ENCODE measurements around the gene GLCE.
"Not testable (repeated sequence)": the region's sequence is repeated elsewhere in the genome, so short reads cannot be mapped to it uniquely, and the experiment has no call there.

The GLCE gene

DNA sequence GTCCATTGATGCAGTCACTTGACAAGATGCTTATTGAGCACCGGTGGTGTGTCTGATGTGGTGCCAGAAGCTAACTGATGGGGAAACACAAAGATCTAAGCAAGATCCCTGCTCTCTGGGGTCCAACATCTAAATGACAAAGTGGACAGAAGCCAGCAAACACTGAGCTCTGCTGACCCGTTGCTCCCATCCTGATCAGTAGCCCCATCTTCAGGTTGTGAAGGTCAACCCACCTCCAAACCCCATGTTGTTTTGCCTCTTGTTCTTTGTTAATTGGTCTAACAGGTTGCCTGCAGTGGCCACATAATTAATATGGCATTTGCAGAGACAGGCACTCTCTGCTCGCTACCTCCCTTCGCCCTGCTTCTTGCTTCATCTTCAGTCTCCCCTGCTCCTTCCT, 21.5 kb upstream of the GLCE start:
- no peak for DNase-seq

DNA sequence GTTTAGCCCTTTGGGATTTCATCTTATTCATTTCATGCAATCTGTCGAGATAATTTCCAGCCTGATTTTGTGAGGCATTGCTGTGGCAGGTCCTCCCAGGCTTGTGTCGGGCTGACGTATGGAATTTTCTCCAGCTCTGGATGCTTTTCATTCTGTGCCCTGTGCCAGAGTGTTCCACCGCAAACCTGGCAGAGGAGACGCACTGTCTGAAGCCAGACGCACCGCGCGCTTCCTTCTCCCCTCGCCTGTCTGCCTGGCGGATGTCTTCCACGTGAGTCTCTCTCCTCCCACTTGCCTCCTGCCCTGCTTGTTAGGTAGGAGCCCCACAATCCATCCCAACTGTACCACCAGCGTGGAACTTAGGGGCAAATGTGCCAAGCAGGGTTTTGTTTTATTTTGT, 20.1 kb upstream of the GLCE start:
- no peak for DNase-seq

DNA sequence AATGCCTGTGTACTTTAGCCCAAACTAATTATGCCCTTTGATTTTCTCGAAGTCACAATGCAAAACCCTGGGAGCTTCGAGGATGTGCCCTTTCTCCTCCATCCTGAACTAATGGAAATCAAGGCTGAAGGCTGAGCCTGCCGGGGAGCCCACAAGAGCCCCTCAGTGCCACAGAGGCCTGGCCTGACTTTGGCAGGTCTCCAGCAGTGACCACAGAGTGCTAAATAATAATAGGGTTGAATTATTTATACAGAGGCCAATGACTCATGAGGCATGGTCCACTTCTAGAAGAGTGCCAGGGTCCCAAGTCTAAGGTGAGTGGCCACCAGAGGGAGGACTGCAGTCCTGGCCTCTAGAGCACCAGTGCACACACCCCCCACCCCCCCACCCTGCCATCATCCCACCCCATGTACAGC, 19.1 kb upstream of the GLCE start:
- DNase-seq, result no peak

DNA sequence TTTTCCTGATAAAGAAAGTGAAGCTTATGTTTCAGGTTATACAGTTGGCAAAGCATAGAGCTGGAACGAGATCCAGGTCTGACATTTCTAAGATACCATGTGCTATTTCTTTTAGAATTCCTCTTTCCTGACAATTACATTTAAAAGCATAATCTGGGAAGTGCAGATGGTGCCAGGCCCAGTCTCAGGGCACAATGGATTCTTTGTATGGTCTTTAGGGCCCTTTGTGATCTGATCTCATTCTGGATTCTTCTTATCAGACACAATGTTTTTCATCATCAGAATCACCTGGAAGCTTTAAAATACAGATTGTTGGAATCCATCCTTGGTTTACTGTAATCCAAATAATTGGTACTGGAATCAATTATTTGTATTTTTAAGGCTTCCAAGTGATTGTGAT, 18.6 kb upstream of the GLCE start:
- no peak for DNase-seq

DNA sequence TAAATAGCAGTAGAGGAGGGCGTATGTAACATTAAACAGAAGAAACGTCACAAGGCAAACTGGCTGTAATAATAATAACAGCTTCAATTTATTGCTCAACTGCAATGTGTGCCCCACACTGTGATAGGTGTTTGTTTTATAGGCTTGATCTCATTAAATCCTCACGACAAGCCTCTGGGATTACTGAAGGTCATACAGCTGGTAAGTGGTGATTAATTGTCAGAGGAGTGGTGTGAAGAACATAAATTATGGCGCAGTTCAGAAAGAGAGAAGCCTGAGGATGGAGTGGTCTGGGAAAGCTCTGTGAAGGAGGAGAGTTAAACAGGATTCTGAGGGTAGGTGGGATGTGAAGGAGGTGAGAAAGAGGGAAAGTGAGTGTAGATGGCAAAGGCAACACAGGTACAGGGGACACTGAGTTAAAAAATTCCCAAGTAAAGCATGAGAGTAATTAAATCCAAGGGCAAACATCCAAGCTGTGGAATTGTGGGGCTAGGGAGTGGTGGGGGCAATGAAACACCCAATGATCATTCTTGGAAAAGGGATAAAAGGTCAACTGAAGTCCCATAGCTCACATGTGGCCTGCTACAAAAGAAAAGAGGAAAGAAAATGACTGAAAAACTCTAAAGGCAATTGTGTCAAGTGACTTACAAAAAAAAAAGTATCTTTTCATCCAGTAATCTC, 16.5 kb upstream of the GLCE start:
- no peak for DNase-seq

DNA sequence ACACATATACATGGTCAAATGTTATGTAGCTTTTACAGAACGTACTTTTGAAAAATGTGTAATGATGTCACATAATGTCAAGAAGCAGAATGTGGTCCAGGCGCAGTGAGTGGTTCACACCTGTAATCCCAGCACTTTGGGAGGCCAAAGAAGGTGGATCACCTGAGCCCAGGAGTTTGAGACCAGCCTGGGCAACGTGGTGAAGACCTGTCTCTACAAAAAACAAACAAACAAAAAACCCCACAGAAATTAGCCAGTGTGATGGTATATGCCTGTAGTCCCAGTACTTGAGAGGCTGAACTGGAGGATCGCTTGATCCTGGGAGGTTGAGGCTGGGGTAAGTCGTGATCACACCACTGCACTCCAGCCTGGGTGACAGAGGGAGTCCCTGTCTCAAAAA, 15.9 kb upstream of the GLCE start:
- no peak for DNase-seq

DNA sequence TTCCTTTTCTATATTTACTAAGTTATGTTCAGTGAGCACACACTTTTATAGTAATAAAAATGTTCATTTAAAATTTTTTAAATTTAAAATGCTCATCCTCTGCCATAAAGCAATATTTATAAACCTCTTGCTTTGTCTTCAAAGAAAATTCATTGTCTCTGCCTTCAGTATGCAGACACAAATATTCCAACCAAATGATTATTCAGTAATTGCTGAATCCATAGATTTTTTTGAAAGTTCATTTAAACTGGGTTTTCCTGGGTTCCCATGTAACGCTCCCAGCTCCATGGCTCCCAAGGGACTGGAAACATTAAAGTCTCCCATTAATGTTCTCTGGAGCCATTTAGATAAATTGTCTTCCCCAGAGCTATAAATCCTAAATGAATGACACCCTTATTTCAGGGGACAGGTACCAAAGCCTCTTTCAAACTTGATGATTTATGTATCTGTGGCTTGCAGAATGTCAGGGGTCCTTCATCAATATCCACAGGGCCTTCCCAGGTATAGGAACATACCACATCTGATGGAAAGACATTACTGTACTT, 15.2 kb upstream of the GLCE start:
- no peak for DNase-seq

DNA sequence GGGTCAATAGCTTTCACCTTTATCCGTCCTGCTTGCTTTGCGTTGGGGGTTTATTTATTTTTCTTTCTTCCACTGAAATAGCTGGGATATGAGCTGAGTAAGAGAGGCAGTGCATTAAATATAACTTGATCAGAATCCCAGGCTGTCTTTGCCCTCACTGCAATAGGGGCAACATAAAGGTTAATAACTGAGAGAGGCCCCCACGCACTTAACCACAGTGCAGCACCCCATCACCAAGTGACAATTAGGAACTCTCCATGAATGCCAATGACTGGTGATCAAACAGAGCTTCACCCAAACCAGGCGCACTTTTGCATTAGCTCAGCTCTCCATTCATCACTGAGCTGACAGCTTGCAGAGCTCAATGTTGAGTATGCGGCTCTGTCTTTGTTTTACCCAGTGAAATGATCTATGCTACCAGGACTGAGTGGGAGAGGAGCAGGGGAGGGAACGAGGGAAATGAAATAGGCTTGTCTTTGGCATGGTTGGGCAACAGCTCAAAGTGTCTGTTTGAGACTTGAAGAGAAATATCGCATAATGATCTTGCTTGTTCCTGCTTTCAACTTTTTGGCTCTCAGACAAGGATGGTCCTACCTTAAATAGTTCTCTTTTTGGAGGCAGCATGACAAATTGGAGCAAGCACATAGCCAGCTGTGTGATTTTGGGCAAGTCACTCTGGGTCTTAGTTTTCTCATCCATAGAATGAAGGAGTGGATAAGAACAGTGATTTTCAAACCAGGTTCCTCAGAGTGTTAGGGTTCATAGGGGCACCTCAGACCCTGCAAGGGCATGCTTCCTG, 14.5 kb upstream of the GLCE start:
- no peak for DNase-seq

DNA sequence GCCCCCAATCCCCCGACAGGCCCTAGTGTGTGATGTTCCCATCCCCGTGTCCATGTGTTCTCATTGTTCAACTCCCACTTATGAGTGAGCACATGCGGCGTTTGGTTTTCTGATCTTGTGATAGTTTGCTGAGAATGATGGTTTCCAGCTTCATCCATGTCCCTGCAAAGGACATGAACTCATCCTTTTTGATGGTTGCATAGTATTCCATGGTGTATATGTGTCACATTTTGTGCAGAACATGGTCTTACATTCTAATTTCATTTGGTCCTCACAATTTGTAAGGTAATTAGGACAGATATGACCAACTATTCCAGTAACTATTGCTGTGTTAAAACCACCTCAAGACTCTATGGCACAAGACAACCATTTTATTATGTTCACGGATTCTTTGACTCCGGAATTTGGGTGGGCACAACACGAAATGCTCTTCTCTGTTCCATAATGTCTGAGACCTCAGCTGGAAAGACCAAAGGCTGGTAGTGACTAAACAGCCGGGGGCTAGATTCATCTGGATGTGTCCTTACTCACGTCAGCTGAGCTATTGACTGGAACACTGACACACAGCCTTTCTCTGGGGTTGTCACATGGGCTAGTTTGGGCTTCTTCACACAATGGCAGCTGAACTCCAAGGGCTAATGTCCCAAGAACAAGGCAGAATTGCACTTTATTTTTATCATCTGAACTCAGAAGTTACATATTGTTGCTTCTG, 13.6 kb upstream of the GLCE start:
- no peak for DNase-seq

DNA sequence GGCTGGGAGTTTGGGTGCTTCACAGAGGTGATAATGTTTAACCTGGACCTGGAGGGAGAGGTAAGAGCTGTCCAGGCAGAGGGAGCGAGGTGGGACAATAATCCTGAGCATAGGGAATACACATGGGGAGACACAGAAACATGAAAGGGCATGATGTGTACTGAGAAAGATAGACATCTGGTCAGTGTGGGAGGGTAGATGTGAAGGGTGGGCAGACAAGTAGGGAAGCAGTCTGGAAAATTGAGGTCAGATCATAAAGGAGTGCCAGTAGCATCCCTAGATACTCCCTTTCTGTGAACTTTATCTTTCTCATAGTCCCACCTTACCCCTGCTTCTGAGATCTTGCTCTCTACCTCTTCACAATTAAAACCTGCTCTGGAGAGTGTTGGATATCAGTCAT, 12.0 kb upstream of the GLCE start:
- DNase-seq, result no peak

DNA sequence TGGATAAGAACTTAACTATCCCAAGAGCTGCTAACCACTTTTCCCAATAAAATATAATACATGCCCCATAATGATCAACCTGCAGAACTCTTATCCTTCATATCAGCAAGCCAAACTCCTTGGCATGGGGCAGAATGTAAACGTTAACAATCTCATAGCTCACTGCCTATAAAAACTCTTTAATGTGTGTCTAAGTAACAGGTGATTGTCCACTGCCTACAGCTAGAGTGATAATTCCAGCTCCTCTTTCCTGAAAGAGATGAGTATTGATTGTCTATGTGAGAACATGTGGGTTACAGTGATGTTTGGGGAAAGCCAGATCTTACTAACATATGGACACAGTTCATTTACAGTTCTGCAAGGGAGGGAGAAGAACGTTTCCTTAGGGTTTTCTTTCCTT, 11.3 kb upstream of the GLCE start:
- DNase-seq, result no peak

DNA sequence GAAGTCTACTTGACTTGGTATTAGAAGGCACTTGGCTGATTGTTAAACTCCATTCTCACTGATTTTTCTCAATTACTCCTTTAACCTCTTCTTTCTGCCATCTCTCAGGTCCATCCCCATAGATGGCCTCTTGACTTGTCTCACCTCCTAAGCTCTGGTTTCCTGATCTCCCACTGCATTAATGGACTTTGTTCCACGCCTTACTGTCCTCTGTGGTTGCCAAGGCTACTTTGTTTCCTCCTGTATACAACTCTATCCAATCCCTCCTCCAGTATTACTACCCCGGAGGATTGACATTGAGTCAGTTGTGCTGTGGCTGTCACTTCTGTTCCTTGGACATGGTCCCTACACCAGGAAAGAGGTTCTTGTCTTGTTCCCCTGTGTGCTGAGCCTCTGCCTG, 10.6 kb upstream of the GLCE start:
- DNase-seq, result no peak

DNA sequence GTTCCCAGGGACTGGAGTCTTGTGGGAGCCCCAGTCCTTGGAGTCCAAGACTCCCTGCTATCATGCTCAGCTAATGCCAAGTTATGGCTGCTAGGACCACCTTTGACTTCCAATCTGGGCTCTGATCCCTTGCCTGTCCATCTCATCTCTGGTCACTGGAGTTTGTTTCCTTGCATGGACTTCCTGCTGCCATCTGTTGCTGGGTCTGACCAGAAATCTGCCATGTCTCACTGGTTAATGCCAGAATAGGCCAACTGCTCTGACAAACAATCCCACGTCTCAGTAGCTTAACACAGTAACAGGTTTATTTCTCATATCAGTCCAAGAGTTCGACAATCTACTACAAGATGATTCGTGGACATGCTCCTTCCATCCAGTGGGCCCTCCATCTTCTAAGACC, 10.1 kb upstream of the GLCE start:
- DNase-seq, result no peak

DNA sequence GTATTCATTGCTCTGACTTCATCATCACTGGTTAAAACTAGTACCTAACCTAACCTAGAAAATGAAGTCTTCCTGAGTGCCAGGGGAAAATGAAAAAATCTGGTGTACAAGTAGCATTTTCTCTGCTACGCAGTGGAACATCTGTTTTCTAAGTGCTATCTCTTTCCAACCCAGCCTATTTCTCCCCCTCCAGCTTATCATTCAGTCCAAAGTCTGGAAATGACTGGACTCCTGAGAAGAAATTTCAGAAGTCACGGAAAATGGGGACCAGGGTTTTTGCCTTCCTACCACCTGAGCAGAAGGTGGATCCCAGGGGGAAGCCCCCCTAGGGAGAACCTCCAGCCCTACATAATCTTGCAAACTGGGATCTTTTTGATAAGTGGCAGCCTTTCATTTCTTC, 9.6 kb upstream of the GLCE start:
- no peak for DNase-seq

DNA sequence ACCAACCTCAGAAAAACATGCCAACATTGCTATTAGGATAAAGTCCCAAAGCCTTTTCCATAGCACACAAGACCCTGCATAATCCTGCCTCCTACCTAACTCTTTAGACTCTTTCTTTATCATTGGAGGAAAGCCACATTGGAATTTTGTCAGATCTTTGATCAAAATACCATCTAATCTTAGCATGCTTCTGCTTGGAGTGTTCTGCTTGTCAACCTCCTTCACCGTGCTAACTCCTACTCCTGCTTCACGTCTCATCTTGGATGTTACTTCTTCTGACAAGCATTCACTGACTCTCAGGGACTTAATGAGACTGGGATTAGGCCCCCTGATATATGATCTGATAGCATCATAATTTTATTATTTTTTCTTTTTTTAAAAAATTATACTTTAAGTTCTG, 7.4 kb upstream of the GLCE start:
- DNase-seq, result no peak

DNA sequence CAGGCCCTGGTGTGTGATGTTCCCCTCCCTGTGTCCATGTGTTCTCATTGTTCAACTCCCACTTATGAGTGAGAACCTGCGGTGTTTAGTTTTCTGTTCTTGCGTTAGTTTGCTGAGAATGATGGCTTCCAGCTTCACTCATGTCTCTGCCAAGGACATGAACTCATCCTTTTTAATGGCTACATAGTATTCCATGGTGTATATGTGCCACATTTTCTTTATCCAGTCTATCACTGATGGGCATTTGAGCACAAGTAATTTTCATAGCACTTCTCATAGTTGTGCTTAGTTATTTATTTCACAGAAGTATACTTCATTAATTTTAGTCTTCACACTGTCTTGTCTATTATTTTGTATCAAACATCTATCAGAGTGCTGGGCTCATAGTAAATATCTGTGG, 6.8 kb upstream of the GLCE start:
- DNase-seq, result not testable (repeated sequence)

DNA sequence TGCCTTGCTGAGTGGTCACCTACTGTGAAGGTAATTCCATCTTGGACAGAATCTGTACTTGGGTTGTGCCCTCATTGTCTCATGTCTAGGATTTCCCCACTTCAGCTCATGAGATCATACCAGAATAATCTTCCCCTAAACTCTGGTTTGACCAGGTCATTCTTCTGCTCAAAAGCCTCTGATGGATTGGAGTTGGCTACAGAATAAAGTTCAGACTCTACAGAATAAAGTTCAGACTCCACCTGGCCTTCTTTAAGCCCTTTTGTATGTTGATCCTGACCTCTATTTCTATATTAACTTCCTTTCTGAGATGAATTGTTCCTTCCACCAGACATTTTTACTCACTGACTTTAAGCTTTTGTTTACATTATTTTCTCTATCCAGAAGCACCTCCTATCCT, 6.4 kb upstream of the GLCE start:
- DNase-seq, result no peak

DNA sequence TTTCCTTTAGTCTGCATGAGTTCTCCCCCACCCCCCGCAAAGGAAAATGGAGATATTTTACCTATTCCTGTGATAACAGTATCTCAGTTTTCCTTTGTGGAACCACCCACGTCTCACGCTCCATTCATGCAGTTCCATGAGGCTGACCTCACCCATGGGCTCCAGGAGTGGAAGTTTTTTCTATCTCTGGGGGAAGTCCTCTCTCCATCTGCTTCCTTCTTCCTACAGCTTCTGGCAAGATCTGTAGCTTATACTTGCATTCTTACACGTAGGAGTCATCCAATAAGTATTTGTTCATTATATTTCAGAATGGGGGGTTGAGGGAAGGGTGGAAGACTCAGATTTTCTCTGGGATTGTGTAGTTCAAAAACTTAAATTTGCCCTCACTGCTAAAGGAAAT, 5.8 kb upstream of the GLCE start:
- no peak for DNase-seq

DNA sequence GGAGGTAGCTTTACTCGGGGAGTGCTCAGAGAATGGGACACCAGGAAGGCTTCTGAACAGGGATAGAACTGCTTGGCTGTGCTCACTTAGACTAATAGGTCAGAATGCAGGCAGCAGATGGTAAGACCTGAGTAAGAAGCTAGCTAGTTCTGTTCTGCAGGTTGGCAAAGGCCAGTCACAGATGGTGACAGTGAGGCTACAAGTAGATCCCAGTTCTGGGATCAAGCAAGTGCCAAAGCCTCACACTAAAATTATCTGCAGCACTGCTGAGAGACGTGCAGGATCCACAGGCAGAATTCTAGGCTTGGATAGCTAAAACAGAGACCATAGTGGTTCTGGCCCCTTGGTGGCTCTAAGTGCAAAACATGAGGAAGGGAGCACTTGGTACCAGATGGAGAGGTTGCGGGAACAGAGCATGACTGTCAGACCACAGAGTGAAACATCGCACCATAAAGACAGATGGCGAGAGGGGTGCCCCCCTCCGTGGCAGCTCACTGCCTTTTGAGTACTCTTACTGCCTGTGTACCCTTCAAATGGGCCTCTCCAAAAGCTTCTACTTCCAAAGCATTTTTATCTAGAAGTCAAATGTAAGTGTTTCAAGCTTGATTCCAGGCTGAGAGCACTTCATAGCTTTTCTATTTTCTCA, 3.6 kb upstream of the GLCE start:
- DNase-seq, result no peak

DNA sequence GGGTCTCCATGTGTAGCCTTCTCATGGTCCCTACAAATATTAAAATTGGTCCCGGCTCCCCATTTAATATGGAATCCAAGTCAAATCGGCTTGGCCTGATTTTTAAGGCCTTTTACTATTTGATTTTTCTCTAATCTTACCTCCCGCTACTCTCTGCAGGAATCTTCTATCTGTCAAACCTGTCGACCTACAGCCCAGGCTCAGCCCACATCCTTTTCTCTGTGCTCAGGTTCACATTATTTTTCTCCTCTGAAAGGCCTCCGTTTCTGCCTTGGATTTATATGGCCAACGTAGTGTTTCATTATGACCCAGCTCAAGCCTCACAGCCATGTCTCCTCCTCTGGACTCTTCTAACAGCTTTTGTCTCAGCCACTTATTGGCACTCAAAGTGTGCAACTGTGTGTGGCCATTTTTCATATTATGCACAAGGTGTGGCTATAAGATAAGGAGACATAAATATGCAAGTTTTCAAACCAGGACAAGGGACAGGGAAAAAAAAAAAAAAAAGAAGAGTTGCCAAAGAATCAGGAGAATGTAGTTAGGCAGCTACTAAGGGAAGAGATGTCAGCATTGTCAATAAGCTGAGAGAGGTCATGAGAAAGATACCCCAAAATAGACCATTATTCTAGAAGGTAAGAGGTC, 2.1 kb upstream of the GLCE start:
- DNase-seq, result no peak

DNA sequence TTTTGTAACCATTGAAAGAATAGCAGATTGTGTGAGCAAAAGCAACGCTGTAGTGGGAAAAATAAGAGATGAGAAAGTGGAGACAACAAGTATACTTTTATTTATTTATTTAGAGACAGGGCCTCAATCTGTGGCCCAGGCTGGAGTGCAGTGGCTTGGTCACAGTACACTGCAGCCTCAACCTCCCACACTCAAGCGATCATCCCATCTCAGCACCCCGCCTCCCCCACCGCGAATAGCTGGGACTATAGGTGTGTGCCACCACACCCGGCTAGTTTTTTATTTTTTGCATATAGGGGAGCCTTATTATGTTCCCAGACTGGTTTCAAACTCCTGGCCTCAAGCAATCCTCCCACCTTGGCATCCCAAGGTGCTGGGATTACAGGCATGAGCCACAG, 1.6 kb upstream of the GLCE start:
- no peak for DNase-seq

DNA sequence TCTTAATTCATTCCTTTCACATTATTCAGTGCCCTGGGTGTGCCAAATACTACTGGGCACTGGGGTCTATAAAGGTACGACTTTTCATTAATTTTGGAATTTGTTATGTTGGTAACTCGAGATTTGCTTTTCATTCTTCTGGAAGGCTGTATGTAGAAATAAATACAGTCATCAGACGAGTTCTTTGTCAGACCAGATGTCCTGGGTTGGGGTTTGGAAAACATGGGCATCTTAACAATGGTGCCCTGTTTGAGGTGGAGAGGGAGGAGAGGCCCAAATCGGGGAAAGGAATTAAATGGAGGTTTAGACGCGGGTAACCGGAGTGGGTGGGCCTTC, 662 bp upstream of the GLCE start:
- DNase-seq, result no peak
